ENCODE measurements around the gene TMEM131L. TPM values are rescaled to one million over a fixed set of nuclear protein-coding genes. Genes with fewer than 3 reads are reported as not detected.

Gene TMEM131L
- total RNA-seq, 2 donors from 2014 or later, result 22.2 to 25.6 TPM

DNA sequence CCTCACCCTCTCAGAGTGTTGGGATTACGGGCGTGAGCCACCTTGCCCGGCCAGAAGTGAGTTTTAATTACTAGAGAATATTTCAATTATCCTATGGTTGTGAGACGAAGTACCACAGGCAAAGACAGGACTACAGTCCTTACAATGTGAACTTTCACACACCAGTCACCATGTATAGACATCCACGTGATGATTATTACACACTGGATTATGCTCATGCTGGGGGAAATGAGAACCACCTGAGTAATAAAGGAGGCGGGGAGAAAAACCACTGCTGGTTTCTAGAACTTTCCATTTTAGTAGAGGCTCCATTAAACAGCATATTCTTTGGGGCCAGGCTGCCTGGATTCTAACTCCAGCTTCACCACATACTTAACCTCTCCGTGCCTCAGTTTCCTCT, 175.4 kb downstream of the TMEM131L start:
- ATAC-seq (ENCODE audit: insufficient number of reproducible peaks, low FRiP score, low read depth) (no peak), DNase-seq (ENCODE audit: low spot score) (no peak)
- peaks cover 4% of the 10 kb centered on the region for H3K9me3 ChIP-seq
- no peak overlapping the region for H3K4me3 ChIP-seq
- TF ChIP-seq, protein P1, sequence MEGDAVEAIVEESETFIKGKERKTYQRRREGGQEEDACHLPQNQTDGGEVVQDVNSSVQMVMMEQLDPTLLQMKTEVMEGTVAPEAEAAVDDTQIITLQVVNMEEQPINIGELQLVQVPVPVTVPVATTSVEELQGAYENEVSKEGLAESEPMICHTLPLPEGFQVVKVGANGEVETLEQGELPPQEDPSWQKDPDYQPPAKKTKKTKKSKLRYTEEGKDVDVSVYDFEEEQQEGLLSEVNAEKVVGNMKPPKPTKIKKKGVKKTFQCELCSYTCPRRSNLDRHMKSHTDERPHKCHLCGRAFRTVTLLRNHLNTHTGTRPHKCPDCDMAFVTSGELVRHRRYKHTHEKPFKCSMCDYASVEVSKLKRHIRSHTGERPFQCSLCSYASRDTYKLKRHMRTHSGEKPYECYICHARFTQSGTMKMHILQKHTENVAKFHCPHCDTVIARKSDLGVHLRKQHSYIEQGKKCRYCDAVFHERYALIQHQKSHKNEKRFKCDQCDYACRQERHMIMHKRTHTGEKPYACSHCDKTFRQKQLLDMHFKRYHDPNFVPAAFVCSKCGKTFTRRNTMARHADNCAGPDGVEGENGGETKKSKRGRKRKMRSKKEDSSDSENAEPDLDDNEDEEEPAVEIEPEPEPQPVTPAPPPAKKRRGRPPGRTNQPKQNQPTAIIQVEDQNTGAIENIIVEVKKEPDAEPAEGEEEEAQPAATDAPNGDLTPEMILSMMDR (IDR thresholded peaks at IDR 0.05), result no peak
- H3K4me1 ChIP-seq (ENCODE audit: control insufficient read depth in 1 of 2, low read depth in 2 of 2), result peaks cover 5 to 10% of the 10 kb centered on the region in 2 donors
- H3K36me3 ChIP-seq, result peaks cover 6% of the 10 kb centered on the region
- no peaks in the 10 kb centered on the region for H3K27me3 ChIP-seq (replicated peaks; ENCODE audit: insufficient read depth)
- no peak overlapping the region for H3K27ac ChIP-seq

DNA sequence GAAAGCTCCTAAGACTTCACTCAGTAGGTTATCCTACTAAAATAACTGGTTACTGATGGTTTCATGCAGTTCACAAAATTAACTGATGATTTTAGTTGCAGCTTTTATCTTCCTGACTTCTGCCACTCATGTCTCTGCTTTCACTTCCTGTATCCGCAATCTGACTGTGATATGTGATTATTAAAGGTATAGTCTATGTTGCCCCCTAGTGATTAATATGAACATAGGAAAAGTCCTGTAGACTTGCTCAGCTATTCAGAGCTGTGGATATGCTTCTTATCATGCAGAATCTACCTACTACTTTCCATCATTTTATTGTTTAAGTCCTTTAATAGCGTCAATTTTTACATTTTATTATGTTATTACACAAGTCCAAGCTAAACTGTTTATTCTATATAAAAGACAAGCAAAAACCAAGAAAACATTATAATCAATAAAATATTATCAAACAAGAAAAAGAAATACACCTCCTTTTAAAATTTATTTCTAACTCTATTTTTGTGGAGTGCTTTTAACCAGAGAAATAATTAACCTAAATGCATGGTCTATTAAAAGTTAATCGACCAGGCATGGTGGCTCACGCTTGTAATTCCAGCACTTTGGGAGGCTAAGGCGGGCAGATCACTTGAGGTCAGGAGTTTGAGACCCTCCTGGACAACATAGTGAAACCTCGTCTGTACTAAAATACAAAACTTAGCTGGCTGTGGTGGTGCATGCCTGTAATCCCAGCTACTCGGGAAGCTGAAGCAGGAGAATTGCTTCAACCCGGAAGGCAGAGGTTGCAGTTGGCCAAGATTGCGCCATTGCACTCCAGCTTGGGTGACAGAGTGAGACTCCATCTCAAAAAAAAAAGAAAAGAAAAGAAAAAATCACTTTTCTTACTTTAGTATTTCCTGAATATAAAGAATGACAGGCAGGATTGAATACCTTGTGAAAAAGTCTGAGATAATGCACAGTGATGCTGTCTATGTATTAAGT, 177.5 kb downstream of the TMEM131L start:
- Histone ChIP-seq H3K4me3 (peak overlapping the region; percentile 14), H3K27ac (no peak overlapping the region), H3K4me1 (ENCODE audit: control insufficient read depth in 1 of 2, low read depth in 2 of 2) (peaks cover 16 to 31% of the 10 kb centered on the region in 2 donors), H3K27me3 (replicated peaks; ENCODE audit: insufficient read depth) (no peaks in the 10 kb centered on the region), H3K9me3 (peaks cover 4% of the 10 kb centered on the region), H3K36me3 (no peaks in the 10 kb centered on the region)
- no peak for ATAC-seq (ENCODE audit: insufficient number of reproducible peaks, low FRiP score, low read depth)
- TF ChIP-seq, protein P1 (IDR thresholded peaks at IDR 0.05), result peak; percentile 20
- DNase-seq (ENCODE audit: low spot score), result no peak

DNA sequence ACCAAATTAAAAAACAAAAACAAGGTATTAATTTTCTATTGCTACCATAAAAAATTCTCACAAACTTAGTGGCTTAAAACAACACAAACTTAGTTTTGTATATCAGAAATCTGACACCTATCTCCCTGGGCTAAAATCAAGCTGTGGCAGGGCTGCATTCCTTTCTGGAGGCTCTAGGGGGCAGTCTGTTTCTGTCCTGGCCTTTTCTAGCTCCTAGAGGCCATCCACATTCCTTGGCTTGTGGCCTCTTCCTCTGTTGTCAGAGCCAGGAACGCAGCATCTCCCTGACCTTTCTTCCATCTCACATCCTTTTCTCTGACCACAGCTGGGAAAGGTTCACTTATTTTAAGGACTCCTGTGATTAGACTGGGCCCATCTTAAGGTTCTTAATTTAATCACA, 179.0 kb downstream of the TMEM131L start:
- H3K4me1 ChIP-seq (ENCODE audit: control insufficient read depth in 1 of 2, low read depth in 2 of 2), result peaks cover 16 to 32% of the 10 kb centered on the region in 2 donors
- no peaks in the 10 kb centered on the region for H3K36me3 ChIP-seq
- DNase-seq (ENCODE audit: low spot score), result no peak
- H3K9me3 ChIP-seq, result peaks cover 4% of the 10 kb centered on the region
- no peak overlapping the region for H3K4me3 ChIP-seq
- no peak for ATAC-seq (ENCODE audit: insufficient number of reproducible peaks, low FRiP score, low read depth)
- H3K27ac ChIP-seq, result peak overlapping the region in 1 of 2 donors; percentile 49
- no peaks in the 10 kb centered on the region for H3K27me3 ChIP-seq (replicated peaks; ENCODE audit: insufficient read depth)
- TF ChIP-seq, protein P1 (IDR thresholded peaks at IDR 0.05), result no peak

DNA sequence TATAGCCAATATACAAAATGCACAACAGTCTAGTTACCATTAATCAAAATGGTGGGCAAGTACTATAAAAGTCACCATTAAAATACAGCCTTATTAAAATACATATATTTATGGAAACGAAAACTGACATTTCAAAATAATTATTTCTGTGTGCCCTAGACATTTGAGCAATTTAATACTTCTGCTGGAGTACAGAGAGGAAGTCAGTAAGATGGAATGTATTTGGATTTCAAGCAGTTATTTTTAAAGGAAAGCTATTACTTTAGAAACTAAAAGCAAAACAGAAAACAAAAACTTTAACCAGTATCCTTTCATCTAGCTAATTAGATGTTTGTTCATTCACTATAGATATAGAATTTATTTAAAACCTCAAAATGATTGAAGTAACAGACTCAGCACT, 180.1 kb downstream of the TMEM131L start:
- TF ChIP-seq, protein P1 (IDR thresholded peaks at IDR 0.05), result no peak
- H3K9me3 ChIP-seq, result peaks cover 4% of the 10 kb centered on the region
- no peak overlapping the region for H3K4me3 ChIP-seq
- no peaks in the 10 kb centered on the region for H3K27me3 ChIP-seq (replicated peaks; ENCODE audit: insufficient read depth)
- H3K36me3 ChIP-seq, result no peaks in the 10 kb centered on the region
- peaks cover 16 to 32% of the 10 kb centered on the region in 2 donors for H3K4me1 ChIP-seq (ENCODE audit: control insufficient read depth in 1 of 2, low read depth in 2 of 2)
- ATAC-seq (ENCODE audit: insufficient number of reproducible peaks, low FRiP score, low read depth), result no peak
- peak overlapping the region in 1 of 2 donors; percentile 49 for H3K27ac ChIP-seq
- DNase-seq (ENCODE audit: low spot score), result no peak

DNA sequence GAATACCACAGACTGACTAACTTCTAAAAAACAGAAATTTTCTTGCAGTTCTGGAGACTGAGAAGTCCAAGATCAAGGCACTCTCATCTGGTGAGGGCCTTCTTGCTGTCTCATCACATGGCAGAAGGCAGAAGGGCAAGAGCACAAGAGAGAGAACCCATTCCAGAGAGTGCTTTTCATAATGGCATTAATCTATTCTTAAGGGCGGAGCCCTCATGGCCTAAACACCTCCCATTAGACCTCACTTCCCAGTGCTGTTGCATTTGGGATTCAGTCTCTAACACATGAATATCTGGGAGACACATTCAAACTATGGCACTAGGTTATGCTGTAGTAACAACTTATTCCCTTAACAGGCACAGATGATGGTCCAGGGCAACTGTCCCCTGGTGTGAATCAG, 180.8 kb downstream of the TMEM131L start:
- Histone ChIP-seq H3K36me3 (no peaks in the 10 kb centered on the region), H3K4me3 (no peak overlapping the region), H3K4me1 (ENCODE audit: control insufficient read depth in 1 of 2, low read depth in 2 of 2) (peaks cover 16 to 37% of the 10 kb centered on the region in 2 donors), H3K27ac (peak overlapping the region in 1 of 2 donors; percentile 49), H3K27me3 (replicated peaks; ENCODE audit: insufficient read depth) (no peaks in the 10 kb centered on the region), H3K9me3 (peaks cover 4% of the 10 kb centered on the region)
- ATAC-seq (ENCODE audit: insufficient number of reproducible peaks, low FRiP score, low read depth), result no peak
- TF ChIP-seq, protein P1 (IDR thresholded peaks at IDR 0.05), result no peak
- no peak for DNase-seq (ENCODE audit: low spot score)

Data from thoracic aorta (tissue), 2 donors.